AG04449 (cell line): ENCODE measurements around the gene RBBP6.

Experiments used
- CTCF ChIA-PET: fragments of 350-600 bp; formaldehyde crosslinking; extraction: SDS; loops from one replicate; lab custom pipeline; 2021; ENCODE audit warnings: antibody characterized with exemption; lab: Yijun Ruan, JAX
- POLR2A ChIA-PET: fragments of 400-600, 350-600 bp; formaldehyde crosslinking; extraction: SDS; loops from one replicate; lab custom pipeline; 2020; ENCODE audit warnings: antibody characterized with exemption, inconsistent platforms; lab: Yijun Ruan, JAX
- DNase-seq: peaks from one replicate; pipeline ENCODE4 v3.0.0-alpha.2; 2010; ENCODE audit warnings: low read depth, low spot score
- H3K4me3 ChIP-seq: 2 replicates; pipeline ENCODE4 v1.5.1; 2011; ENCODE audit warnings: low read depth, mild to moderate bottlenecking, control low read depth, low read length
- TF ChIP-seq, protein P1 (sequence below): IDR thresholded peaks from one replicate; pipeline ENCODE4 v1.5.1; 2011; ENCODE audit warnings: mild to moderate bottlenecking, moderate library complexity, low read length, control low read depth, inconsistent platforms; ENCODE audit not compliant: insufficient read depth; ENCODE audit errors: missing control alignments

Gene RBBP6

DNA sequence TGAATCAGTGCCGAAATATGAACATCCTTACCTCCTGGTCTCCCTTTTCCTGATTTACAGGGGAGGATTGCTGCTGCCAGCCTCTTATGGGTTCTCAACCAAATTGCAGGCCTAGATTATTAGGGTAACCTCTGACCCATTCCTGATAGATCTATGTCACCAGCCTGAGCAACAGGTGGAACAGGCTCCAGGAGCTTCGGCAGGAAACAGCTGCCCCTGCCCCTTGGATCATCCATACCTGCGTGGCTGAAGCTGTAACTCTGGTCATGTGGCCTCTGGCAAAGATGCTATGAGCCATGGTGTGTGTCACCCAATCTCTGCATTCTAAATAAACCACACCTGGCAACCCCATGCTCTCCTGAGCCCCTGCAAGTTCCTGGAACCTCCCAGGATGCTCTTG lies 18.4 kb upstream of the RBBP6 start:
- ChIA-PET CTCF (interaction anchor here (1.2 kb wide), 1 partner anchor 12 kb away, joined by 3 read pairs; no protein-coding TSS in a partner anchor), POLR2A (interaction anchor here (0.6 kb wide), 1 partner anchor 1062 kb away, joined by 3 read pairs; no protein-coding TSS in a partner anchor)
- no peak for DNase-seq
- no peak overlapping the region for H3K4me3 ChIP-seq
- TF ChIP-seq, protein P1, sequence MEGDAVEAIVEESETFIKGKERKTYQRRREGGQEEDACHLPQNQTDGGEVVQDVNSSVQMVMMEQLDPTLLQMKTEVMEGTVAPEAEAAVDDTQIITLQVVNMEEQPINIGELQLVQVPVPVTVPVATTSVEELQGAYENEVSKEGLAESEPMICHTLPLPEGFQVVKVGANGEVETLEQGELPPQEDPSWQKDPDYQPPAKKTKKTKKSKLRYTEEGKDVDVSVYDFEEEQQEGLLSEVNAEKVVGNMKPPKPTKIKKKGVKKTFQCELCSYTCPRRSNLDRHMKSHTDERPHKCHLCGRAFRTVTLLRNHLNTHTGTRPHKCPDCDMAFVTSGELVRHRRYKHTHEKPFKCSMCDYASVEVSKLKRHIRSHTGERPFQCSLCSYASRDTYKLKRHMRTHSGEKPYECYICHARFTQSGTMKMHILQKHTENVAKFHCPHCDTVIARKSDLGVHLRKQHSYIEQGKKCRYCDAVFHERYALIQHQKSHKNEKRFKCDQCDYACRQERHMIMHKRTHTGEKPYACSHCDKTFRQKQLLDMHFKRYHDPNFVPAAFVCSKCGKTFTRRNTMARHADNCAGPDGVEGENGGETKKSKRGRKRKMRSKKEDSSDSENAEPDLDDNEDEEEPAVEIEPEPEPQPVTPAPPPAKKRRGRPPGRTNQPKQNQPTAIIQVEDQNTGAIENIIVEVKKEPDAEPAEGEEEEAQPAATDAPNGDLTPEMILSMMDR: no peak

DNA sequence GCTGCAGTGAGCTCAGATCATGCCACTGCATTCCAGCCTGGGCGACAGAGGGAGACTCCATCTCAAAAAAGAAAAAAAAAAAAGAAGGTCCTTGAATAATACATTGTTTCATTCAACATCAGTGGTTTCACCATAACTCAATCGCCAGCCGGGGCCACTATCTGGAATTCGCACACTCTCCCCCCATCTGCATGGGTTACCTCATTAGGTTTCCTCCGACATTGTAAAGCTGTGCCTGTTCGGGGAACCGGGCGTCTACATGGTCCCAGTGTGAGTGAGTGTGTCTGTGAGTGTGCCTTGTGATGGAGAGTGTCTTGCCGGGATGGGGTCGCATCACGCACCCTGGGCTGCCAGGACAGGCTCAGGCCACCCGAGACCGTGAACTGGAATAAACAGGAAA lies 16.6 kb upstream of the RBBP6 start:
- ChIA-PET CTCF (interaction anchor here (2.7 kb wide), 1 partner anchor 8 kb away, joined by 13 read pairs; no protein-coding TSS in a partner anchor), POLR2A (no interaction called here)

DNA sequence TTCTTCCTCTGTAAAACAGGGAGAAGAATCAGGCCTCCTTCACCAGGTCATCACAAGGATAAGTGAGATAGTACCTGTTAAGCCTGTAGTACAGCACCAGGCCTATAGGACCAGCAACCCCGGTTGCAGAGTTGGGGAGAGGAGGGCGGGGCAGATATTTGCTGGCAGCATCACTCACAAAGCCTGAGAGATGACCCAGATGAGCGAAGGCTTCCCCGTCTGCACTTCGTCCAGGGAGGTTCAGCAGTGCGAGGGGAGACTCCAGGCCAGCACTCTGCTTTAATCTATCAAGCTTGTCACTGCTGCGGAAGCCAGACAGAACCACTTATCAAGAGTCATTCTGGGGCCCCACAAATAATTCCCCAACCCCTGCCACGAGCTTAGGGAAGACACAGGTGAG lies 15.8 kb upstream of the RBBP6 start:
- TF ChIP-seq, protein P1: no peak
- ChIA-PET CTCF (interaction anchor here (2.7 kb wide), 1 partner anchor 9 kb away, joined by 13 read pairs; no protein-coding TSS in a partner anchor), POLR2A (no interaction called here)
- no peak overlapping the region for H3K4me3 ChIP-seq
- no peak for DNase-seq

More for the DNA sequence above, 16.6 kb upstream of the RBBP6 start:
- no peak for DNase-seq
- TF ChIP-seq, protein P1: no peak
- no peak overlapping the region for H3K4me3 ChIP-seq

DNA sequence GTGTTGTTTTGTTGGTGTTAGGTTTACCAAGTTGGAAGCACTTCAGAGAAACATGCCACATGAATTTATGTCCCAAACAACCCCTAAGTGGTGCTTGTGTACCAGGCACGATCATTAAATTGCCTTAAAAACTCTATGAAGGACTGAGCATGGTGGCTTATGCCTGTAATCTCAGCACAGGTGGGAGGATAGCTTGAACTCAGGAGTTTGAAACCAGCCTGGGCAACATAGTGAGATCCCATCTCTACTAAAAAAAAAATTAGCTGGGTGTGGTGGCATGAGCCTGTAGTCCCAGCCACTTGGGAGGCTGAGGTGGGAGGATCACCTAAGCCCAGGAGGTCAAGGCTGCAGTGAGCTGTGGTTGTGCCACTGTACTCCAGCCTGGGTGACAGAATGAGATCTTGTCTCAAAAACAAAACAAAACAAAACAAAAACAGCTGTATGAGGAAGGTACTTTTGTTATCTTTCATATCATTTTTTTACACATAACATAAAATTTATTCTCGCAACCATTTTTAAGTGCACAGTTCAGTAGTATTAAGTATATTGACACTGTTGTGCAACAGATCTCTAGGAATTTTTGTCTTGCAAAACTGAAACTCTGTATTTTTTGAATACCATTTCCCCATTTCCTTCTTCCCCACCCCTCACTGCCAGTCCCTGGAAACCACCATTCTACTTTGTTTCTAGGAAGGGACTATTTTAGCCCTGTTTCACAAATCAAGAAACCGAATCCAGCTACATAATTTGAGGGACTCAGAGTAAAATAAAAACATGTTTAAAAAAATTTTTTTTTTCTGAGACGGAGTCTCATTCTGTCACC lies 14.3 kb upstream of the RBBP6 start:
- ChIA-PET CTCF (interaction anchor here (0.8 to 3.2 kb wide), 5 partner anchors 8 to 14 kb away, joined by 3 to 14 read pairs (median 8); partner anchors contain the start of gene RBBP6), POLR2A (no interaction called here)
- DNase-seq: no peak
- TF ChIP-seq, protein P1: no peak
- no peak overlapping the region for H3K4me3 ChIP-seq

DNA sequence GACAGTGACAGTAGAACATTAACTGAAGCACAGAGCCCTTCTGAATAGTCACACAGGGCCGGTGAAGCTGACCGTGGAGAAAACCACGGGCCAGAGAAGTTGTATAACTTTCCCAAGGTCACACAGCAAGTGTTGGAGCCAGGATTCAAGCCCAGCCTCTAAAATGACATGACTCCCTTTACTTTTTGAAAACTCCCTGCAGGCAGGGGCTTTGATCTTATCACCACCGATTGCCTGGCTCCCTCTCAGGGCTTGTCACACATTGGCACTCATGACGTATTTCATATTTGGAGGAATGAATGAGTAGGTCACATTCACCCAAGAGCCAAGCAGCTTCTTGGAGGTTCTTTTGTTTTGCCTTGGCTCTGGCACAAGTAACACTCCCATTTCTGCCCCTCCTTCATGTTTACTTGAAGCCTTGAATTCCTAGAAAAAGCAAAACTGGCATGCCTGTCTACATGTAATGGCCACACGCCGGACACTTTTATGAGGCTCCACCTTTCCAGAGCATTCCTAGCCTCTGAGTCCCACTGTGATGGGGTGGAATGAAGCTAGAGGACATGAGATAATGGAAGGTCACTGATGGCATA lies 13.3 kb upstream of the RBBP6 start:
- POLR2A ChIA-PET: no interaction called here
- DNase-seq: no peak
- TF ChIP-seq, protein P1: no peak
- H3K4me3 ChIP-seq: no peak overlapping the region
- CTCF ChIA-PET: interaction anchor here (0.8 to 3.2 kb wide), 4 partner anchors 8 to 13 kb away, joined by 4 to 14 read pairs (median 7); partner anchors contain the start of gene RBBP6
